Measurements from ENCODE around the gene TTYH2. TPM values are rescaled to one million over a fixed set of nuclear protein-coding genes. Genes with fewer than 3 reads are reported as not detected.

The TTYH2 gene
- total and polyA plus RNA-seq, 12 donors = 8.6 to 36.3 (median 24.8) TPM

GRCh38 chr17:74214484-74215341 is 1.3 kb downstream of the TTYH2 start:
- intact Hi-C loops (cut with DNase I) = loop anchor here in 9 of 10 donors (1.0 to 10.0 kb wide), 10 partner anchors 20 to 240 kb away; partner anchors contain the start of gene BTBD17 (in 5 of the 9)
- no peaks in the 10 kb centered on the region for H3K9me3 ChIP-seq
- ATAC-seq (peak; percentile 12 to 73 (median 58)), DNase-seq (peak; percentile 46 to 54)
- H3K4me3 ChIP-seq = peak overlapping the region in 9 of 10 donors; percentile 46 to 72 (median 65)
- peaks cover 22 to 77% (median 67%) of the 10 kb centered on the region in 9 donors for H3K4me1 ChIP-seq
- peaks cover 0 to 17% (median 5%) of the 10 kb centered on the region in 9 donors for H3K36me3 ChIP-seq
- WGBS, 2 donors = 23 to 40% methylated on average over 16 of the region's 16 CpGs
- peak overlapping the region; percentile 54 to 93 (median 86) for H3K27ac ChIP-seq
- TF ChIP-seq, protein P1, sequence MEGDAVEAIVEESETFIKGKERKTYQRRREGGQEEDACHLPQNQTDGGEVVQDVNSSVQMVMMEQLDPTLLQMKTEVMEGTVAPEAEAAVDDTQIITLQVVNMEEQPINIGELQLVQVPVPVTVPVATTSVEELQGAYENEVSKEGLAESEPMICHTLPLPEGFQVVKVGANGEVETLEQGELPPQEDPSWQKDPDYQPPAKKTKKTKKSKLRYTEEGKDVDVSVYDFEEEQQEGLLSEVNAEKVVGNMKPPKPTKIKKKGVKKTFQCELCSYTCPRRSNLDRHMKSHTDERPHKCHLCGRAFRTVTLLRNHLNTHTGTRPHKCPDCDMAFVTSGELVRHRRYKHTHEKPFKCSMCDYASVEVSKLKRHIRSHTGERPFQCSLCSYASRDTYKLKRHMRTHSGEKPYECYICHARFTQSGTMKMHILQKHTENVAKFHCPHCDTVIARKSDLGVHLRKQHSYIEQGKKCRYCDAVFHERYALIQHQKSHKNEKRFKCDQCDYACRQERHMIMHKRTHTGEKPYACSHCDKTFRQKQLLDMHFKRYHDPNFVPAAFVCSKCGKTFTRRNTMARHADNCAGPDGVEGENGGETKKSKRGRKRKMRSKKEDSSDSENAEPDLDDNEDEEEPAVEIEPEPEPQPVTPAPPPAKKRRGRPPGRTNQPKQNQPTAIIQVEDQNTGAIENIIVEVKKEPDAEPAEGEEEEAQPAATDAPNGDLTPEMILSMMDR (IDR thresholded peaks at IDR 0.05) = no peak
- no peaks in the 10 kb centered on the region for H3K27me3 ChIP-seq

DNA sequence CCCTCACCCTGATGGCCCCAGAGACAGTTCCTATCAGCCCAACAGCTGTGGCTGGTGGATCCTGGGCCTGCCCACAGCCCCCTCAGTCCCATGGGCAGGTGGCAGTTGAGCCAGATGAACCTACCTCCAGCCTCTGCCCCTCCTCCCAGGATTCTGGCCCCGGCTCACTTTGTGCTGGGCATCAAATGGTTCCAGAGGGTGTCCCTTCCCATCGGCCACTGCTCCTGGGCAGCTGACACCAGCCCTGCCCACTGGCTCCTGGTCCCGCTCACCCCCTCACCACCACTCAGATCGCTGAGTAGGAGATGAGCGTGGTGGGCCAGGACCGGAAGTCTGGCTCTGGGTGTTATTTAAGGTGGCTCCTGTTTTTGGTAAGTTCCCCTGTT is 2.0 kb downstream of the TTYH2 start:
- DNase-seq = peak; percentile 40 to 56
- Histone ChIP-seq H3K27me3 (no peaks in the 10 kb centered on the region), H3K4me1 (peaks cover 22 to 71% (median 65%) of the 10 kb centered on the region in 9 donors), H3K27ac (peak overlapping the region in 9 of 10 donors; percentile 67 to 93 (median 88)), H3K4me3 (peak overlapping the region in 9 of 10 donors; percentile 46 to 72 (median 65)), H3K9me3 (no peaks in the 10 kb centered on the region), H3K36me3 (peaks cover 0 to 10% (median 0%) of the 10 kb centered on the region in 9 donors)
- TF ChIP-seq, protein P1 (IDR thresholded peaks at IDR 0.05) = no peak
- peak; percentile 12 to 67 (median 44) for ATAC-seq
- 33 to 40% methylated on average over 6 of the region's 6 CpGs for WGBS, 2 donors
- intact Hi-C loops (cut with DNase I) = loop anchor here in 8 of 10 donors (1.0 to 10.0 kb wide), 8 partner anchors 19 to 239 kb away; partner anchors contain the start of gene BTBD17 (in 1 of the 8)

DNA sequence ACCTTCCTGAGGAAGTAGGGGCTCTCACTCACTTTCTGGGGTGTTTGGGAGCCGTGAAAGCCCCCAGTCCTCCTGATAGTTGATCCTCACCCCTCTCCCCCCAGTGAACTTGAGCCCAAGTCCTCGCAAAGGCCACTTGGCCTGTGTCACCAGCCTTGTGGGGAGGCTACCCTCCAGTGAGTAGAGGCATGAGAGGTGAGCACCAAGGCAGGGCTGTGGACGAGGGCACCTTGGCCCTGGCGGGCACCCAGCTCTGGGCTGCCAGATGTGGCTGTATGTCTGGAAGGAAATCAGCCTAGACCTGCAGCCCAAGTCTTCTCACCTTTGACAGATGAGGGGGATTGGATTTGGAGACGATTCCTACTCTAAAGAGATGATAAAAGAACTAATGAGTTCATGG is 3.1 kb downstream of the TTYH2 start:
- no peaks in the 10 kb centered on the region for H3K9me3 ChIP-seq
- 63 to 74% methylated on average over 5 of the region's 5 CpGs for WGBS, 2 donors
- ATAC-seq (no peak), DNase-seq (no peak)
- intact Hi-C loops (cut with DNase I) = loop anchor here in 8 of 10 donors (5.0 to 10.0 kb wide), 5 partner anchors 61 to 238 kb away; partner anchors contain the start of gene BTBD17 (in 1 of the 8)
- H3K27ac ChIP-seq = peak overlapping the region in 2 of 10 donors; percentile 19 to 35
- no peaks in the 10 kb centered on the region for H3K36me3 ChIP-seq
- H3K4me3 ChIP-seq = no peak overlapping the region
- TF ChIP-seq, protein P1 (IDR thresholded peaks at IDR 0.05) = no peak
- peaks cover 13 to 60% (median 53%) of the 10 kb centered on the region in 9 donors for H3K4me1 ChIP-seq
- no peaks in the 10 kb centered on the region for H3K27me3 ChIP-seq

DNA sequence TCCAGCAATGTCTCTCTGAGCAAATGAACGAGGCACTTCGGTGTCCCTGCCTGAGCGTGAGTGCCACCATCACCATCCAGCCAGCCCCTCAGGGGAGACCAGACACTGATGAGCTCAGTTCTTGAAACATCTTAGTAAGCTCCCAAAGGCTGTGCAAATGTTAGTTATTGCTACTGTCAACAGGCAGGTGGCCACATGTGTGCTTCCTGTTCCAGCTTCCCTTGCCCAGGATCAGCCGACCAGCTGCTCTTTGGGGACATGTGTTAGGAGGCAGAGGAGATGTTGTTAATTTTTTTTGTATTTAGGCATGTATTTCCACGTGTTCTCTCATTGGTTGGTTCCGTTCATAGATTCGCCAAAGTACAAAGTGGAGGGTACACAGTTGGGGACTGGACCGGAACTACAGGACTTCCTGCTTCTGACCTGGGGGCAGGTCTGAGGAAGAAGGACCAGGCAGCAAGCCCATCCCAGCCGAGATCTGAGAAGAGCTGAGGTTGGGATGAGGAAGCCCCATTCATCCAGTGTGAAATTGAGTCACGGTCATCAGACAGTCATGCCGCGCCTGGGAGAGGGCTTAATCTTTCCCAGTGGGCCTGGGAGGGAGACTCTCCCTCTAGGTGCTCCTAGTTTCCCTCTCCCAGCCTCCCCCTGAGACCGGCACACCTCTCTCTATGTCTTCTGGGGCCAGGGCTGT is 3.8 kb downstream of the TTYH2 start:
- H3K4me1 ChIP-seq = peaks cover 8 to 53% (median 46%) of the 10 kb centered on the region in 9 donors
- peak overlapping the region in 2 of 10 donors; percentile 14 to 19 for H3K27ac ChIP-seq
- no peak for DNase-seq
- H3K36me3 ChIP-seq = peaks cover 0 to 4% (median 0%) of the 10 kb centered on the region in 9 donors
- H3K27me3 ChIP-seq = no peaks in the 10 kb centered on the region
- no peak overlapping the region for H3K4me3 ChIP-seq
- intact Hi-C loops (cut with DNase I) = loop anchor here in 8 of 10 donors (5.0 to 10.0 kb wide), 5 partner anchors 60 to 238 kb away; partner anchors contain the start of gene BTBD17 (in 1 of the 8)
- no peak for ATAC-seq
- TF ChIP-seq, protein P1 (IDR thresholded peaks at IDR 0.05) = no peak
- H3K9me3 ChIP-seq = no peaks in the 10 kb centered on the region
- WGBS, 2 donors = 62 to 76% methylated on average over 13 of the region's 13 CpGs
